Gastroesophageal sphincter (tissue), 3 donors: ENCODE measurements around the gene HPSE2.

Experiments
- EP300 ChIP-seq: sonication (generic); formaldehyde crosslinking; IDR thresholded peaks from one replicate; pipeline ENCODE4 v1.6.1; 2017; ENCODE audit warnings: antibody characterized with exemption, mild to moderate bottlenecking
- POLR2A ChIP-seq, 2 donors: fragments of 450-650 bp; IDR thresholded peaks; one replicate each; pipeline ENCODE4 v1.6.1; 2017; ENCODE audit warnings: antibody characterized with exemption in 2 of 2, mild to moderate bottlenecking in 2 of 2, moderate library complexity in 1 of 2
- TF ChIP-seq, protein P1 (sequence below), 4 experiments: fragments of 200-600 bp in 2 of 4; fragments of 450-650 bp in 2 of 4; sonication (generic) in 1 of 4; IDR thresholded peaks; one replicate each; pipeline ENCODE4 v1.5.1; 2017 to 2019; ENCODE audit warnings: antibody characterized with exemption in 4 of 4, mild to moderate bottlenecking in 2 of 4, moderate library complexity in 2 of 4

DNA sequence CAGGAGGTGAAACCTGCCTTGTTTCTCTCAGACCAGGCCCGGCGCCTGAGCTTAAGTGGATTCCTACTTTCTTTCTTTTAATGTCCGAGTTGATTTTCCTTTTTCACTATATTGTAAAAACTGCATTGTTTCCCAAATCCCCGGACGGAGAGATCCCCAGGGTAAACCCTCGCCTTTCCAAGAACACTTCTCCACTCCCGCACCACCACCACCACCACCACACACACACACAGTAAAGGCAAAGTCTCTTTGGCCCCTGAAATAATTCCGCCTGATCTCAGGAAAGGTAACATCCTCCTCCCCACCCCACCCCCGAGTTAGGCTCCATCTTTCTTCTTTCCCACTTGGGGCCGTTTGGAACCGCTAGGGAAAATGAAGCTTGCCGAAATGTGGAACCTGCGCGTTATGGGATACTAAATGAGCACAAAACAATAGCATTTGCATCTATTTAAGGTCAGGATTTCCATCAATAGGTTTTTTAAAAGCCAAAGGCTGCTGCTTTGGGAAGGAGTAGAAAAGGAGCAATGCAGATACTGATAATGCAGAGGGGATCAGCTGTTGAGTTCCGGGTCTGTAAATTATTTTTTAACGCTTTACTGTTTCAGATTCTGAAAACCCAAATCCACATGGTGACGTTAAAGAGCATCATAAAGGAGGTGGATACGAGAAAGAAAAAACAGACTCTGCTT, 2.5 kb downstream of the HPSE2 start:
- TF ChIP-seq, protein P1, sequence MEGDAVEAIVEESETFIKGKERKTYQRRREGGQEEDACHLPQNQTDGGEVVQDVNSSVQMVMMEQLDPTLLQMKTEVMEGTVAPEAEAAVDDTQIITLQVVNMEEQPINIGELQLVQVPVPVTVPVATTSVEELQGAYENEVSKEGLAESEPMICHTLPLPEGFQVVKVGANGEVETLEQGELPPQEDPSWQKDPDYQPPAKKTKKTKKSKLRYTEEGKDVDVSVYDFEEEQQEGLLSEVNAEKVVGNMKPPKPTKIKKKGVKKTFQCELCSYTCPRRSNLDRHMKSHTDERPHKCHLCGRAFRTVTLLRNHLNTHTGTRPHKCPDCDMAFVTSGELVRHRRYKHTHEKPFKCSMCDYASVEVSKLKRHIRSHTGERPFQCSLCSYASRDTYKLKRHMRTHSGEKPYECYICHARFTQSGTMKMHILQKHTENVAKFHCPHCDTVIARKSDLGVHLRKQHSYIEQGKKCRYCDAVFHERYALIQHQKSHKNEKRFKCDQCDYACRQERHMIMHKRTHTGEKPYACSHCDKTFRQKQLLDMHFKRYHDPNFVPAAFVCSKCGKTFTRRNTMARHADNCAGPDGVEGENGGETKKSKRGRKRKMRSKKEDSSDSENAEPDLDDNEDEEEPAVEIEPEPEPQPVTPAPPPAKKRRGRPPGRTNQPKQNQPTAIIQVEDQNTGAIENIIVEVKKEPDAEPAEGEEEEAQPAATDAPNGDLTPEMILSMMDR (IDR thresholded peaks at IDR 0.05): no peak
- no peak for TF ChIP-seq POLR2A (IDR thresholded peaks at IDR 0.05)
- TF ChIP-seq EP300: no peak
